NCI-H128 (cell line): ENCODE data around the gene MARVELD1.

Experiments
- DNase-seq: peaks from one replicate; lab custom pipeline; 2025; ENCODE audit not compliant: unreplicated experiment; lab: John Stamatoyannopoulos, UW

MARVELD1 gene

GRCh38 chr10:97721871-97722780 lies 8.6 kb downstream of the MARVELD1 start:
- no peak for DNase-seq

DNA sequence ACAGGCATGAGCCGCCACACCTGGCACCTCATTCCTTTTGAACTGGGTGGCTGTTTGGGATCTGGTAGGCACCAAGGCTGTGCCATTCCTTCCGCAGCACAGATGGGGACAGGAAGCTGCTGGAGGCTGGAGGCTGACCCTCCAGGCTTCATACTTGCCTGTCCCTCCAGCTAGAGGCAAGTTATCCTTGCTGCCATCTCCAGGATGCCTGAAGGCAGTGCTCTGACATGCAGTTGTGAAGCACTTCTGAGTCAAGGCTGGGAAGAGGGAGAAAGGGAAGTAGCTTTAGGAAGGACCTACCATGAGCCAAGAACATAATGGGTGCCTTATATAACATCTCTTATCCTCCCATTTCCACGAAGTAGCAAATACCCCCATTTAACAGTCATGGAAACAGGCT lies 9.5 kb downstream of the MARVELD1 start:
- DNase-seq: no peak

DNA sequence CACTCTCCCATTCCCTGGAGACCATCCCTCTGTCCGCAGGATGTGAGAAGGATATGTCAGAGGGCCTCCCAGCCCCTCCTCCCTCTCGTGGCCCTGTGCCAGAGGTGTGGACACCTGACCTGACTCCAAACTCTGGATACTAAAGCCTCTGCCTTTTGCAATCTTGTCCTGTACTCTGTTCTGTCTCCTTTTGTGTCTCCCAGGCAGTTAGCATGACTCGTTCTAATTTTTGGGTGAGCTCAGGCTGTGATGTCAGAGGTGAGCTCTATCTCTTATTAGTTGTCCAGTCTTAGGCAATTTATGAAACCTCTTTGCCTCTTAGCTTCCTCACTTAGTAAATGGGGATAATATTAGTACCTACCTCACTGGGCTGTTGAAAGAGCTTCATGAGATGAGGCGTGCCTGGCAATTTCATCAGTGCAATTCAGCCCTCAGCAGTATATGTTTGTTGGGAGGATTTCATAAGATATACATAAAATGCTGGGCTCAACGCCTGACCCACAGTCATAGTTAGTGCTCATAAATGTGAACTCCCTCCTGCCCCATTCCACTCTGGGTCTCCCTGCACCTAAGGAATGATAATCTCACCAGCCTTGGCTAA lies 10.9 kb downstream of the MARVELD1 start:
- DNase-seq: no peak

- DNase-seq: no peak
Observed at GRCh38 chr10:97726636-97727178, 13.2 kb downstream of the MARVELD1 start.

DNA sequence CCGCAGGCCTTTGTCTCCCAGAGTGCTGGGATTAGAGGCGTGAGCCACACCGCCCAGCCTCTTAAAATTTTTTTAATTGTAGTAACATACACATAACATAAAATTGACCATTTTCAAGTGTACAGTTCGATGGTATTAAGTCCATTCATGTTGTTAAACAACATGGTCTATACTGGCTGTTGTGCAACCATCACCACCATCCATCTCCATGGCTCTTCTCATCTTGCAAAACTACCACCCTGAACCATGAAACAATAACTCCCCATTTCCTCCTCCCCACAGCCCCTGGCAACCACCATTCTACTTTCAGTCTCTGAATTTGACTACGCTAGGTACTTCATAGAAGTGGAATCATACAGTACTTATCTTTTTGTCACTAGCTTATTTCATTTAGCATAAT lies 15.5 kb downstream of the MARVELD1 start:
- no peak for DNase-seq

DNA sequence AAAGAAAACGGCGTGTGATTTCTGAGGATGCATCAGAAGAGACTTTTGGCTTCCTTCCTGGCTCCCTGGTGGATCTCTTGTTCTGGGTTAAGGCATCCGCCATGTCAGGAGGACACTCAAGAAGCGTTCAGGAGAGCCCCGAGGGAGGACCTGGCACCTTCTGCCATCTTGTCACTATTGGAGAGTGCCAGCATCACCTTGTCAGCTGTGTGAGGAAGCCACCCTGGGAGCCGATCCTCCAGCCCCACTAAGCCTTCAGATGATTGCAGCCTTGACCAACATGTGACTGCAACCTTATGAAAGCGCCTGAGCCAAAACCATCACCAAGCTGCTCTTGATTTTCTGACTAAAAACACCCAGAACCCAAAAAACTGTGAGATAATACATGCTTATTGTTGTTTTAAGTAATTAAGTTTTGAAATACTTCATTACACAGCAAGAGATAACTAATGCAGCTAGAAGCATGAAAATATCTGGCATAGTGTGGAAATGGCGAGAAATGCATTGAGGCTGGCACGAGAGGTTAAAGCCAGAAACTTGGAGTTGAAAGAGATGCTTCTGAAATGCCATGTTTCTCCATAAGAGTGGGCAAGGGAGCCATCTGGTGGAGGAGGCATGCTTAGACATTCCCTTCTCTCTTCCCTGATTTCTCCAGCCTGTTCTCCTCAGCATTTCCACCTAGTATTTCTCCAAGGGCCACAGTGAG lies 18.0 kb downstream of the MARVELD1 start:
- DNase-seq: peak; percentile 68

GRCh38 chr10:97732052-97732359 lies 18.5 kb downstream of the MARVELD1 start:
- no peak for DNase-seq

GRCh38 chr10:97733256-97733655 lies 19.7 kb downstream of the MARVELD1 start:
- no peak for DNase-seq

DNA sequence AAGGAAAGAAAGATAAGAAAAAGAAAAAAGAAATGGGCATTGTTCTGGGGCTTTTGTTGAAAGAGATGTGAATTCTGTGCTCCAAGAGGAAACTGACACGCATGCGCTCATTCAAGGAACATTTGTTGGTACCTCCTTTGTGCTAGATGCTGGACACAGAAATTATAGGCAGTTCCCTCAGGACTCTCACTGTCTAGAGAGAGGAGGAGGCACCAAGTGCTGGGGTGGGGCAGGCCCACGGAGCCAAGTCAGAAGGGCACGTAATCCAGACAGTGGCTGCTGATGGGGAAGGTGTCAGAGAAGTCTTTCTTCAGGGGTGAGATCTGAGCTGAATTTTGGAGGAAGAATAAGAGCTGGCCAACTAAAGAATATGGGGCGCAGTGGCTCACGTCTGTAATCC lies 20.5 kb downstream of the MARVELD1 start:
- DNase-seq: no peak

DNA sequence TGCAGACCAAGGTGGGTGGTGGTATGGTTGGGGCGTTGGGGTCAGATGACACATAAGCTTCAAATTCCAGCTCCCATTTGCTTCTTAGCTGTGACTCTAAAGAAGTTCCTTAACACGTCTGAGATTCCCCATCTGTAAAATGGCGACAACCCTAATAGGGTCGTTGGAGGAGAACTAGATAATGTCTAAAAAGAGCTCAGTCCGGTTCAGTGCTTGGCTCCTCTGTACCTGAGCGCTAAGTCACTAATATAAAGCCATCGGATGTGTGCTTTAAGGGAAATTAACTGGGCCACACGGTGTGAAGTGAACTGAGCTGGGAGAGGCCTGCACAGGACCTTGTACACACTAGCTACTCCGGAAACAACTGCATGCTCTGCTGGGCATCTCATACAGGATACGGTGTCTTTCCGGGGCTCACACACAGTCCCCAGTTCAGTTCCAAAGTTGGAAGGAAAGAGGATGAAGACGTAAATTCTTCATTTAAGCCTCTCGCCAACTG lies 22.9 kb downstream of the MARVELD1 start:
- no peak for DNase-seq

DNA sequence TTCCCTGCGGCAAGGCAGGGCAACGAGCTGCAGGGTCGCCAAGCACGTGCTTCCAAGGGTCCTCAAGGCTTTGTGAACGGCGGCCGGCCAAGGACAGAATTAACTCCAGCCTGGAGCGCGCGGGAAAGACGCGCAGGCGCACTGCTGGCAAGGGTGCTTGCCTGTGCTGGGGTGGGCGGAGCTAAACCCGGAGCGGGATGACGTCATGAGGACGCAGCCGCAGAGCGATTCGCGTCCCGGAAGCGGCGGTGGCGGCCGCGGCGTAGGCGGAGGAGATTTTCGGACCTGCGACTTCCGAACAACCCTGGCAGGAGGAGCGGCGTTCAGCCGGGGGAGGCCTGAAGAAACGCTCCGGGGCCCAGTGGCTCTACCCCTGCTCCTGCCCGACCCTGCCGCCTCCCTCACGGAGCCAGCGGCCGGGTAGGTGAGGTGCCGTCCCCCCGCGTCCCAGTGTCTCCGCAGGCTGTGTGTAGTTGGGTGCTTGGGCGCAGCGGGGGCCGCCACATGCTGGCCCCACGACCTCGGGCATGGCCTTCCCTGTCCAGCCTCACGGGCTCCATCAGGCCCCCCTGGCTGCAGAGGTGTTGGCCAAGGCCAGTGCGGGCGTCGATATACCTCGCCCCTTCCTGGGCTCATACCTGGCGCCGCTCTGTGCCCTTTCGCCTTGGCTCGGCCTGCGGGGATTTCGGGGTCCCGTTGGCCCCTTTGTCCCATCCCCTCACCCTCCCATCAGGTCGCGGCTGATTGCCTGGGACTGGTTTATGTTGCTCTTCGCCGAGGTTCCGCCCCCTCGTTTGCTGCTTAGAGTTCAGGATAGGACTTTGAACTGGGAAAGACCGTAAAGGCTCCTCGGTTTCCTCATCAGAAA lies 23.6 kb downstream of the MARVELD1 start, which contains the start of gene ZFYVE27:
Gene ZFYVE27 (plus strand): TSS at position 227 of the 868 bp plus-strand sequence. CDS start 1,350 bp downstream, outside the sequence.
- DNase-seq: peak; percentile 61

GRCh38 chr10:97737770-97738265 lies 24.3 kb downstream of the MARVELD1 start:
- no peak for DNase-seq

GRCh38 chr10:97738616-97739015 lies 25.1 kb downstream of the MARVELD1 start:
- DNase-seq: no peak

GRCh38 chr10:97740613-97741012 lies 27.1 kb downstream of the MARVELD1 start:
- no peak for DNase-seq

DNA sequence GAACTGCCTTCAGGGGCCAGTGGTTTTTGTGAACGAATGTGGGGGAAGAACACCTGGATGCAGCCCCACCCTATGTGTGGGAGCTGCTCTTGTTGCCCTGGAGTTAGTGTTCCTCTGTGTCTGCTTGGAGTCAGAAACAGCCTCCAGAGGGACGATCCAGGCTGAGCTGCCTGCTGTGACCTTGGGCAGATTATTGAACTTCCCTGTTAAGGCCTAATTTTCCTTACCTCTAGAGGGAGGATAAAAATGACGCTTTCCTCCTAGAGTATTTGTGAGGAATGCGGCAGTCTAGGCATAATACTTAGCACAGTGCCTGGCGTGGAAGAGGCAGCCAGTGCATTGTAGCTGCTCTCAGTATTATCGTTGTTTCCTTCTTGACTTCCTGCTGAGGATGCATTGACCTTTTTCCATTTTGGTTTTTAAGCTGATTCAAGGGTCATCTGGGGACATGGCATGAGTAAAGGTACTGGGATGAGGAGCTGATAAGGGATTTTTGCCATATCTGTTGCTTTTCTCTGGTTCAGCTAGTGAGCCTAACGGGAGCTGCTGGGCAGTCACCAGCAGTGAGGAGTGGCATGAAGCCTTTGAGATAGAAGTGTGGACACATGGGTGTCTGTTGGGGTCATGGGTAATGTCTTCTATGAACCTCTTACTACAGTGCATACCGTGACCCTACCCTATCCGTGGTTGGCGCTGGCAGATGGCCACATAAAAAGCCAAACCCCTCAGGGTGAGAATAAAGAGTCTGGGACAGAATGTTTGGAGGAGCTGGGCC lies 29.8 kb downstream of the MARVELD1 start:
- DNase-seq: no peak

GRCh38 chr10:97744405-97745035 lies 31.0 kb downstream of the MARVELD1 start:
- no peak for DNase-seq

GRCh38 chr10:97747573-97747972 lies 34.0 kb downstream of the MARVELD1 start:
- no peak for DNase-seq

- no peak for DNase-seq
Observed at GRCh38 chr10:97748116-97748515, 34.6 kb downstream of the MARVELD1 start.

DNA sequence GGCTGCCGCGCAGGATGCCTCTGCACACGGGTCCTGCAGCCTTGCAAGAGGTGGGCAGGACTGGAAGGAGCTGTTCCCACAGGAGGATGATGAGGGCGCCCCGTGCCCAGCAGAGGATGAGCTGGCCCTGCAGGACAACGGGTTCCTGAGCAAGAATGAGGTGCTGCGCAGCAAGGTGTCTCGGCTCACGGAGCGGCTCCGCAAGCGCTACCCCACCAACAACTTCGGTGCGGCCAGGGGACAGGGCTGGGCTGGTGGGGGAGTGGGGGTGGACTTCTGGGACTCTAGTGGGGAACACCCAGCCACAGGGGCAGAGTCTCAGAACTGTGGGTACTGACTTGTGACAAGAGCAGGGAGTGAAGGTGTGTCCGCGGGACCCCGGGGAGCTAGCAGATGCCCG lies 39.4 kb downstream of the MARVELD1 start:
- no peak for DNase-seq
